Head of caudate nucleus (tissue), 42 donors: ENCODE data around the gene KCMF1.

Experiments used
- DNase-seq, 42 donors: peaks; one replicate each; pipeline versions ENCODE4 v3.0.0 to v3.0.0-alpha.2; 2020 to 2021; ENCODE audit warnings: mixed read lengths in 7 of 42
- intact Hi-C: fragments of 100-400 bp; cut with DNase I; formaldehyde crosslinking; loops from one replicate; pipeline ENCODE4 v1.15.0; 2022

Gene KCMF1

DNA sequence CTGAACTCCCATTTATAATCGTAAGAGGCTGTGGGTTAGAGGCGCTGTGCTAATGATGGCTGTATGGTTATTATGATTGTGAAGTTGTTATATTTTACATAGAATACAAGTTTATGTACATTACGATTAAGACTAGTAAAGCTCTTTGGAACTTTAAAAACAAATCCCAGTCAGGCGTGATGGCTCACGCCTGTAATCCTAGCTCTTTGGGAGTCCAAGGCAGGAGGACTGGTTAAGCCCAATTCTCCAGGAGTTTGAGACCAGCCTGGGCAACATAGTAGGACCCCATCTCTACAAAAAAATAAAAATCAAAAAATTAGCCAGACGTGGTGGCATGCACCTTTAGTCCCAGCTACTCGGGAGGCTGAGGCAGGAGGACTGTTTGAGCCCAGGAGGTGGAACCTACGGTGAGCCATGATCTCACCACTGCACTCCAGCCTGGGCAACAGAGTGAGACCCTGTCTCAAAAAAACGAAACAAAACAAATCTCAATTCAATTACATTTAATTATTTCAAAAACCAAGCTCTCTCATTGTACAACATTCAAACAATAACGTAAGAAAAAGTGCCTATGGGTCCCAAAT lies 23.9 kb upstream of the KCMF1 start:
- DNase-seq: no peak
- intact Hi-C loops: no loop called here

DNA sequence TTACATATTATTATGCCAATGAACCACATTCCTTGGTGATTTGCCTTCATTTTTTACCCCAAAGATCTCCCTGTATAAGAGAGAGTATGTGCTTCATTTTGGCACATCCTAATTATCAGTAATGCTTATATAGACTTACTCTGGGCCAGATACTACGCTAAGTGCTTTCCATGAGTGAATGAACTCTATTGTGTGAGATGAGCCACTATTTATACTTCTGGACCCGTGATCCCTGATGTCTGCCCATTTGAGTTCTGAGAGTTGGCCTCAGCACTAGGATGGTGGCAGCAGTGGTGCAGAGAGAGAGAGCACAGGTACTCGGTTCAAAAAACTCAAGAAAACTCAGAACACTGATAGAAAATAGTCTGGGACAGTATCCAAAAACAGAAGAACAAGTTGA lies 17.4 kb upstream of the KCMF1 start:
- intact Hi-C loops: no loop called here
- DNase-seq: no peak

DNA sequence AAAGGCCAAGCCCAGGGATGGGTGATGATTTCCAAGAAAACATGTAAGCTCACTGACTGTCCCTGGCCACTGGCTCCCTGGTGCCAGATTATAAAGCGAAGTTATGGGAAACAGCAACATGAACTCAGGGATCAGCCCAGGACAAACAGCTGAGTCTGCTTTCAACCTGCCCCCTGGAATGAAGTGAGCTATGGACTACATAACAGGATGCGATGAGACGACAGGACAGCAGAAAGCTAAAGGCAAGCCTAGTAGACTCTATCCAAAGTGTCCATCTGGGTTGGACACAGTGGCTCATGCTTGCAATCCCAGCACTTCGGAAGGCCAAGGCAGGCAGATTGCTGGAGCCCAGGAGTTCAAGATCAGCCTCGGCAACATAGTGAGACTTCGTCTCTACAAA lies 16.6 kb upstream of the KCMF1 start:
- intact Hi-C loops: no loop called here
- DNase-seq: no peak

DNA sequence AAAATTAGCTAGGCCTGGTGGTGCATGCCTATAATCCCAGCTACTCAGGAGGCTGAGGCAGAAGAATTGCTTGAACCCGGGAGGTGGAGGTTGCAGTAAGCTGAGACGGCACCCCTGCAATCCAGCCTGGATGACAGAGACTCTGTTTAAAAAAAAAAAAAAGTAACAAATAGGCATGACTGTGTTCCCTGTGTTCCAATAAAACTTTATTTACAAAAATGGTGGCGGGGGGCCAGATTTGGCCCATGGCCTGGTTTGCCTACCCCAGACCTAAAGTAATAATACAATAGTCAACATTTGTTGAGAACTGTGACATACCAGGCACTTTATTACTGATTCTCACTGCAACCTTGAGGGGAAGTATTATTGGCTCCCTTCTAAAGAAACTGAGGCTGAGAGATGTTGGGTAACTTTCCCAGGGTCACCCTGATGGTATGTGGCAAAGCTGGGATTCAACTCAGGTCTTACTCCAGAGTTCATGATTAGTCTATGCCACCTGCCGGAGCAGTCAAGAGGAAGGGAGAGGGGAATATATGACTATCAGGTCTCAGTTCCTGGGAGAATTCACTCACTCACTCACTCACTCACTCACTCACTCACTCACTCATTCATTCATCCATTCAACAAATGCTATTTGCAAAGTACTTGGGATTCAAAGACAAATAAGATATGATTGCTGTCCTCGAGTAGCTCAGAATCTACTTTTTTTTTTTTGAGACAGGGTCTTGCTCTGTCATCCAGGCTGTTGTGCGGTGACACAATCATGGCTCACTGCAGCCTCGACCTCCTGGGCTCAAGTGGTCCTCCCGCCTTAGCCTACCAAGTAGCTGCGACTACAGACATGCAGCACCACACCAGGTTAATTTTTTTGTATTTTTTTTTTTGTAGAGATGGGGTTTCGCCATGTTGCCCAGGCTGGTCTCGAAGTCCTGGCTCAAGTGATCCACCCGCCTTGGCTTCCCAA lies 14.3 kb upstream of the KCMF1 start:
- no peak for DNase-seq
- intact Hi-C loops: no loop called here

DNA sequence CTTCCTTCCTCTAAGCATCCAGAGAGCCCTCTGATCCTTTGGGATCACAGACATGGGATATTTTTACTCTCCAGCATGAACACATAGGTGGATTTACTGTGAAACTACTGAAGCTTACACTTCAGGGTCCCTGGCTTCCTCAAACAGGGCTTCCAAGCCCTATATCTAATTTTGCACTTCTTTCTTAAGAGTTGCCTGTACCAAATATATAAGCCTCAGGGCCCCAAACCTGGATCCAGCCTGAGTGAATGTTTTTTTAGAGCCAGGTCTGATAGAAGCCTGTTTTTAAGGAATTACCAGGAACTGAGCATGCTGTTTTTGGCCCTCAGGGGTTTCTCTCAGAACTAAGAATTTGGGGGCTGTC lies 13.2 kb upstream of the KCMF1 start:
- DNase-seq: no peak
- intact Hi-C loops: no loop called here

DNA sequence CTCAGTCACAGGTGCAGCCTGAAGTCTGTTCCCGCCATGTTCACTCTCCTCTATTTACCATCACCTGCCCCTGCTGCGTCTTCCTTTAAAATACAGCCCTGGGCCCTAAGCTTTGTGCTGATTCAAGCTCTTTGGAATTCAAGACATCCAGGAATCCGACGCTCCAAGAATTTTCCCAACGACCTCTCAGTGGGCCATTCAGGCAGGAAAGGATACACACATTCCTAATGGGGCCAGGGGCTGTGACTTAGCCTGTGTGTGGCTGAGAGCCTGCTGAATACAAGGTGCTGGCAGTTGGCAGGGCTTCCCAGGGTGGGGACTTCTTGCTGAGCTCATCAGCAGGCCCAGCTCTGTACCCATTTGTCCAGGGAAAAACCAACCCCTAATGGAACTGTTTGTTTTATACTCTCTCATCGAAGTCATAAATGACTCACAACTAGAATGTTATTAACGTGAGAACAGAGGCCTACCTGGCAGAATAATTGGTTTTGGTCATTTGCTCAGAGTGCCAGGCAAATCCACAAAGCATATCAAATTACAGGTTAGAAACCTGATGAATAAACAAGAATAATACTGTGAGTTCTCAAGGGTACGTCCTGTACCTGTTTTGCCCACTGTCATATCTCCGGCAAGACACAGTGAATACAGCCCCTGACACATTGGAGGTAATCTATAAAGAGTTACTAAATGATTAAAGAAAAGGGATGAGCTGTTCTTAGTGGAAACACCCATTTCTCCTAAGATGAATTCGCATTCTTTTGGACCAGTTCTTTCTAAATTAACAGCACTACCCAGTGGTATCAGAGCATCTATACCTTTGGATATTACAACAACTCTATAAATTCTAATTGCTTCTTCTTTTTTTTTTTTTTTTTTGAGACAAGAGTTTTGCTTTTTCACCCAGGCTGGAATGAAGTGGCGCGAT lies 12.6 kb upstream of the KCMF1 start:
- intact Hi-C loops: no loop called here
- DNase-seq: no peak

DNA sequence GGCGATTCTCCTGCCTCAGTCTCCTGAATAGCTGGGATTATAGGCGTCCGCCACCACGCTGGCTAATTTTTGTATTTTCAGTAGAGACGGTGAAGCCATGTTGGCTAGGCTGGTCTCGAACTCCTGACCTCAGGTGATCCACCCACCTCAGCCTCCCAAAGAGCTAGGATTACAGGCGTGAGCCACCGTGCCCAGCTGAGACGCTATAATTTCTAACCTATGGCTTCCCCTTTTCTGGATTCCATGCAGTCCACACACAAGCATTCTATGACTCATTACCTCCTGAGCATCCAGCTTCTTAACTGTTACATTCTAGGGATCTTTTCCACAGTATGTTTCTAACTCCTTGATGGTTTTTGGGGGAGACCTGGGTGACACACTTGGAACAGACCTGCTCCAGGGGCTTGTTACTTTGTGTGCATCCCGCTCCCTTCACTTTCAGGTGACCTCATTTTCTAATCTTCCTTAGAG lies 11.8 kb upstream of the KCMF1 start:
- intact Hi-C loops: no loop called here
- DNase-seq: no peak

DNA sequence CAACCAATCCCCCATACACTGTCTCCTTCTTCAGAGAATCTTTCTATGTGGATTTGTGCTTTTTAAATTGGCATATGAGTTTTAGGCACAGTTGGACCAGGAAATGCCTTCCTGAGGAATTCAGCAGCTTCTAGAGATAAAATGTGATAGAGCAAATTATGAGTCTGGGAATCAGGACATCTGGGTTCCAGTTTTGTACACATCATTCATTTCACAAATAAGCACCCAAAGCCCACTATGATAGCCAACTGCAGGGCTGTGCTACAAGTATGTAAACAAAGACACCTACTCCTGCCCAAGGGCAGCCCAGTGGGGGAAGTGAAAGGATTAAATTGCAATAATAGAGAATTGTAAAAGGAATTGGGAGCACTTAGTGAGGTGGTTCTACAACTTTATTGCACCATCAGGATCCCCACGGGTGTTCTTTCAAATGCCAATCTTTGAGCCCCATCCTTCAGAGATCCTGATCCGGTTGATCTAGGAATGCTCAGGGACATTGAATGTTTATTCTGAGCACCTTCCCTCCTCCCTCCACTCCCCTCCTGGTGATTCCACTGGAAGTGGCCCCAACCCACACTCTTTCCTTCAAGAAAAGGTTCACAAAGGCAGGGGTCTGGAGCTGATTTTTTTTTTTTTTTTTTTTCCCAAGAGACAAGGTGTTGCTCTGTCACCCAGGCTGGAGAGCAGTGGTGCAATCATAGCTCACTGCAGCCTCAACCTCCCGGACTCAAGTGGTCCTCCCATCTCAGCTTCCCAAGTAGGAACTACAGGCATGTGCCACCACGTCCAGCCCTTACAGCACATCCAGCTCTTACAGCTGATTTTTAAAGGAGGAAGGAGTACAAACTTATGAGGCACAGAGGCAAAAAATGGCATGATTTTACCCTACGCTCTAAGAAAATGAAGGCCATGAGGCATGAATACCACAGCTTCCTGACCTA lies 11.1 kb upstream of the KCMF1 start:
- intact Hi-C loops: no loop called here
- DNase-seq: no peak

DNA sequence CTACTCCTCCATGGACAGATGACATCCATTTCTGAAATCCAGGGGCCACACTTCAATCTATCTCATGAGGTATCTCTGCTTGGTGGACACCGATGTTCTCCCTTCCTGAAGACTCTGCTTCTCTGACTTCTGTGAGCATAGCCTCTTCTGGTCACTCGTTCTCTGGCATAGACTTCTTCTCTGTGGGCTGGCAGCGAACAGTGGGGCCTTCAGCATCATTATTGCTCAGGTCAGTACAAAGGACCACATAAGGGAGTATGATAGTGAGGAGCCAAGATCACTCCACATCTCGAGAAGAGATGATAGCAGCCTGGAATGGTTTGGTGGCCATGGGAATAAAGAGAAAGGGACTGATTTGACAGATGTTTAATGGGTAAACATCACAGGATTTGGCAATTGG lies 8.0 kb upstream of the KCMF1 start:
- no peak for DNase-seq
- intact Hi-C loops: no loop called here

DNA sequence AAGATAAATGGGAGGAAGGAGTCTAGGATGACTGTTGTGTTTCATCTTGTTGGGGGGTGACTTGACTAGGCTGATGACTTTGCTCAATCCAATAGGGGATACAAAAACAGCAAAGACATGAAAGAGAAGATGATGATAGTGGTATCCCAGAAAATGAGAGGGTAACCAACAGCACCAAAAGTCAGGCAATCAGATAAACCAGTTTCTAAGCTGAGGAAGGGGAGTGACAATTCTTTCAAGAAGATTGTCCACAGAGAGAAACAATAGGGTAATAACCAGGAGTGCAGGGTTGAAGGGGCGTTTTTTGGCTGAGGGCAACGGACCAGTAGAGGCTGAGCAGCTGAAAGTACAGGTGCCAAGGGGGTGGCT lies 7.7 kb upstream of the KCMF1 start:
- intact Hi-C loops: no loop called here
- no peak for DNase-seq

DNA sequence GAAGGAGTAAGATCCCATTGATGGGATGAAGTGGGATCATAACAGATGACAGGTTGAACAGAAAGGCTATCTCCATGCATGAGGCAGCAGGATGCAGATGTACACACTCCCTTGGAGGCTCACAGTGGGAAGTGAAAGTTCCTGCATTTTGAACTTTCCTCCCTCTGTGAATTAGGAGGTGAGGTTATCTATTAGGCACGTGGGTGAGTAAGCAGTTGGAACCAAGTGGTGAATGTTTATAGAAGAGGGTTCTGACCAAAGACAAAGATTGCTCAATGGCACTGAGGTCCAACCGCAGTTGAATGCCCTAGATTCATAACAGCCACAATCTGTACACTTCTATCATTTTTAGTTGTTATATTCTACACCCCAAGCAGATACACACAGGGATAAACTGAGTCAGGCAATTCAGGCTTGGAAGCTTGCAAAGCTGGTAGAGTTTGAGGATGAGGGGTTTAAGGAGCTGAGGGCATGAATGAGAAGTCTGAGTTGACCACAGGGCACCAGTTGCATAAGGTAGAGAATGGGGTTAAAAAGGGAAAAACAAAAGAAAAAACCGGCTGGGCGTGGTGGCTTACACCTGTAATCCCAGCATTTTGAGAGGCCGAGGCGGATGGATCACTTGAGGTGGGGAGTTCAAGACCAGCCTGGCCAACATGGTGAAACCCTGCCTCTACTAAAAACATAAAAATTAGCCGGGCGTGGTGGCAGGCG lies 7.1 kb upstream of the KCMF1 start:
- DNase-seq: no peak
- intact Hi-C loops: no loop called here

DNA sequence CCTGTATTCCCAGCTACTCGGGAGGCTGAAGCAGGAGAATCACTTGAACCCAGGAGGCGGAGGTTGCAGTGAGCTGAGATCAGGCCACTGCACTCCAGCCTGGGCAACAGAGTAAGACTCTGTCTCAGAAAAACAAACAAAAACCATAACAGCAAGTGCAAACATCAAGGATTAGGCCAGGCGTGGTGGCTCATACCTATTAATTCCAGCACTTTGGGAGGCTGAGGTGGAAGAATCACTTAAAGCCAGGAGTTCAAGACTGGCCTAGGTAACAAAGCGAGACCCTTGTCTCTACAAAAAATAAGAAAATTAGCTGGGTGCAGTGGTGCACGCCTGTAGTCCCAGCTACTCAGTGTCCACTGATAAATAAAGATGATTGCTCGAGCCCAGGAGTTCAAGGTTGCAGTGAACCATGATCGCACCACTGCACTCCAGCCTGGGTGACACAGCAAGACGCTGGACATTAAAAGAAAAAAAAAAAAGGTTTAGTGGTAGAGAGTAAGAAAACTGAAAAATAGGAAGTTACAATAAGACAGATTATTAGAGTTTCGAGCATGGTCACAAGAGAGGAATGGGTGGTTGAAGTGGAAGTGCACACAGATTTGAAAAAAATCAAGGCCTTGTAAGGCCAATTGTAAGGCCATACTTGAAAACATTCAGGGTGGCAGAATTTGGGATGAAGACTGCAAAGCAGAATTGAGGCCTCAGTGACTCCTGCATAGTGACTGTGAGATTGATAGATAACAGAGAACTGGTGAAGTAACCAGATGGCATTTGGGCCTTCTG lies 6.4 kb upstream of the KCMF1 start:
- intact Hi-C loops: no loop called here
- no peak for DNase-seq

DNA sequence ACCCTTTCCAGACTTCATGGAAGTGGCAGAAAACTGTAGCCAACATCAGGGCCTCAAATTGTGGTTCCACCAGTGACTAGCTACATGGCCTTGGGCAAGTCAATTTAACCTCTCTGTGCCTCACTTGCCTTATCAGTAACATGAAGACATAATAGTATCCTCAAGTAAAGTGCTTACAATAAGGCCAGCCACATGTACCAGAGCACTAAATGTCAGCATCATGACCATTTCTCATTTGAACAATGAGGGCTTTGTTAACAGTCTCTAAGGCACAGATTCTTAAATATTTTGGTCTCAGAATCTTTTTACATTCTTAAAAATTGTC lies 5.8 kb upstream of the KCMF1 start:
- no peak for DNase-seq
- intact Hi-C loops: no loop called here

DNA sequence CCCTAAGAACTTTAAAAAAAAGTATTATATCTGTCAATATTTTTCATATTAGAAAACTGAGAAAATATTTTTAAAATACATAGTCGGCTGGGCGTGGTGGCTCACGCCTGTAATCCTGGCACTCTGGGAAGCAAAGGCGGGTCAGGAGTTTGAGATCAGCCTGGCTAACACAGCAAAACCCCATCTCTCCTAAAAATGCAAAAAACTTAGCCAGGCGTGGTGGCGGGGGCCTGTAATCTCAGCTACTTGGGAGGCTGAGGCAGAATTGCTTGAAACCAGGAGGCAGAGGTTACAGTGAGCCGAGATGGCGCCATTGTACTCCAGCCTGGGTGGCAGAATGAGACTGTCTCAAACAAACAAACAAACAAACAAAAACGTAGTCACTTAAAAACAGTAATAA lies 5.1 kb upstream of the KCMF1 start:
- intact Hi-C loops: no loop called here
- DNase-seq: no peak

DNA sequence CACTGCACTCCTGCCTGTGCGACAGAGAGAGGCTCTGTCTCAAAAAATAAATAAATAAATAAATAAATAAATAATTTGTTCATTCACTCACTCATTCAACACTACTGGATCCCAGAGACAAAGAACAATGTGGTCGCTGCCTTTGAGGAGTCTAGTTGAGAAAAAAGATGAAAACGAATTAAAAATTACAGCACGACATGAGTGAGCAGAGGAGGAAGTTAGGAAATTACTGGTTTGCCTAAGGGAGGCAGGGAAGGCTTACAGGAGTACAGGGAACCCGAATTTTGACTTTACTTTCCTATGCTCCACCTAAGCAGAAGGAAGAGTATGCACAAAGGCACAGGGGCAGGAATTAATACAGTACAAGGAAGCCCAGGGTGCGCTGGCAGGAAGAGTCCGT lies 4.2 kb upstream of the KCMF1 start:
- no peak for DNase-seq
- intact Hi-C loops: no loop called here

DNA sequence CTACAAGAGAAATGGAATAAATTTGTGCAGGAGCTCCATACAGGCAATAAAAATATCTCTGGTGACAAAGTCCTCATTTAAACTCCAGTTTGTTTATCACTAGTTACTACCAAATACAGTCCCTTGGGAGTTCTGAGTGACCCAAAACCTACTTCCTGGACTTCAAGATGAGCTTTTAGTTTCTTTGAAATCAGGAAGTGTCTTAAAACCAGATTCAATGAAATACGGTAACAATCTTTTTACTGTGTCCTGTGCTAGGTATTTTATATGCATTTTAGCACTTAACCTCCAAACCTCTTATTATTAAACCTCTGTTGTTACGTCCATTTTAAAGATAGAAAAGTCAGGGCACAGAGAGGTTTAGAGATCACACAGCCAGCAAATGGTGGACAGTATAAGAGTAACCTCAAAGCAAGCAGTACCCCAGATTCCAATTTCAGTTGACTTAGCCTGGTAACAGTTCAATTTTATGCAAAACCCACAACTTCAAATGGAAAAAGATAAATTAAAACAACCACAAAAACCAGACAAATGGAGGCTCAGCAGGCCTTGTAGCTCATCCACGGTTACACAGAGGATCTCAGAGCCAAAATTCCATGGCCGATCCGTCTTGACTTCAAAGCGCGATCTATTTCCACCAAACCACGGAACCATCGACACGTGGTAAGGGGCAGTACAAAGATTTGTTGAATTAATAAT lies 1.3 kb upstream of the KCMF1 start:
- intact Hi-C loops: no loop called here
- DNase-seq: peak in 18 of 42 donors; percentile 8 to 51 (median 27)
